NB4 (cell line): Measurements from ENCODE around the gene TOP2A.

Source experiments
- DNase-seq: peaks from one replicate; pipeline ENCODE4 v3.0.0; 2010; ENCODE audit warnings: low read depth
- H3K4me3 ChIP-seq: one replicate; pipeline ENCODE4 v1.5.1; 2011; ENCODE audit warnings: mild to moderate bottlenecking, low read depth, low read length, moderate library complexity
- MYC ChIP-seq: IDR thresholded peaks from 2 replicates; pipeline ENCODE4 v1.6.1; 2011; ENCODE audit warnings: low read depth, low read length
- POLR2A ChIP-seq: IDR thresholded peaks from 2 replicates; pipeline ENCODE4 v1.6.1; 2011; ENCODE audit warnings: mild to moderate bottlenecking; ENCODE audit not compliant: insufficient read length; ENCODE audit errors: extremely low read depth
- TF ChIP-seq, protein P1 (sequence below): IDR thresholded peaks from one replicate; pipeline ENCODE4 v1.5.1; 2012; ENCODE audit warnings: low read depth, low read length
- TF ChIP-seq, protein P2 (sequence below): IDR thresholded peaks from 2 replicates; pipeline ENCODE4 v1.6.1; 2011; ENCODE audit warnings: low read depth, low read length

TOP2A gene

DNA sequence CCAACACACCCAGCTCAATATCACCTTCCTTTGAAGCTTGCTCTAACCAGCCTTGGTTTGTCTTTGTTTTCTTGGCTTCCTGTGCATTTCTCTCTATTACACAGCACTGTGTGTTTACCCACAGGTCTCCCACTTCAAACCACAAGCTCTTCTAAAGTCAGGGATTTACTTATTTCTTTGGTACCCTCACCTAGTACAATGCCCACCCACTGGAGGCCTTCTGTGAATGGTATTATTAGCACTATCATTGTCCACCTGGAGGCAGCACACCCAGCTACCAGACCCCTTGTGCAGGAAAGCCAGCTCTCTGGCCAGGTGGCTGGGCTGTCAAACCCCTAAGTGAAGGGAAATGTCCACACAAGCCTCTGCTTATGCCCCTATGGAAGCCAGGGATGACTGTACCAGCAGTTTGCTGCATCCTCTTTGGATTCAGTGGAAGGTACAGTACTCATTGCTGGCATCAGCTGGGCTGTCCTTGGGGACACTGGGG, 9.4 kb upstream of the TOP2A start:
- no peak for DNase-seq
- no peak overlapping the region for H3K4me3 ChIP-seq
- TF ChIP-seq POLR2A (no peak), MYC (no peak)
- TF ChIP-seq, protein P1, sequence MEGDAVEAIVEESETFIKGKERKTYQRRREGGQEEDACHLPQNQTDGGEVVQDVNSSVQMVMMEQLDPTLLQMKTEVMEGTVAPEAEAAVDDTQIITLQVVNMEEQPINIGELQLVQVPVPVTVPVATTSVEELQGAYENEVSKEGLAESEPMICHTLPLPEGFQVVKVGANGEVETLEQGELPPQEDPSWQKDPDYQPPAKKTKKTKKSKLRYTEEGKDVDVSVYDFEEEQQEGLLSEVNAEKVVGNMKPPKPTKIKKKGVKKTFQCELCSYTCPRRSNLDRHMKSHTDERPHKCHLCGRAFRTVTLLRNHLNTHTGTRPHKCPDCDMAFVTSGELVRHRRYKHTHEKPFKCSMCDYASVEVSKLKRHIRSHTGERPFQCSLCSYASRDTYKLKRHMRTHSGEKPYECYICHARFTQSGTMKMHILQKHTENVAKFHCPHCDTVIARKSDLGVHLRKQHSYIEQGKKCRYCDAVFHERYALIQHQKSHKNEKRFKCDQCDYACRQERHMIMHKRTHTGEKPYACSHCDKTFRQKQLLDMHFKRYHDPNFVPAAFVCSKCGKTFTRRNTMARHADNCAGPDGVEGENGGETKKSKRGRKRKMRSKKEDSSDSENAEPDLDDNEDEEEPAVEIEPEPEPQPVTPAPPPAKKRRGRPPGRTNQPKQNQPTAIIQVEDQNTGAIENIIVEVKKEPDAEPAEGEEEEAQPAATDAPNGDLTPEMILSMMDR: no peak
- TF ChIP-seq, protein P2, sequence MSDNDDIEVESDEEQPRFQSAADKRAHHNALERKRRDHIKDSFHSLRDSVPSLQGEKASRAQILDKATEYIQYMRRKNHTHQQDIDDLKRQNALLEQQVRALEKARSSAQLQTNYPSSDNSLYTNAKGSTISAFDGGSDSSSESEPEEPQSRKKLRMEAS: no peak

DNA sequence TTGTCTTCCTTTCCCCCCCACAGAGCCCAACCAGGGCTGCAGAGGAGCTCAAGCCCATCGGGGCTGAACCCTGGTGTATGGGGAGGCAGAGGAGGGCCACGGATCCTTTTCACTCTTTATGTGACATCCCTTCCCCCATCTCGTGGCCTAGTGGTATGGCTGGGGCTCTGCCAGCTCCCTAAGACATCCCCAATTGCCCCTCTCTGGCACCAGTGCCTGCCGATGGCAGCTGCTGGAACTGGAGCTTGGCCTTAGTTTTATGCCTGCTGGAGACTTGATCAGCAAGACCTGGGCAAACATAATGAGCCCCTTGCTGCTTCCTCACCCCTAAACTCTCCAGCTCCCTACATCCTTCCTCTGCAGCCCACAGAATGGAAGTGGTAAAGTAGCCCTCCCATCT, 8.0 kb upstream of the TOP2A start:
- TF ChIP-seq, protein P2: no peak
- TF ChIP-seq POLR2A (no peak), MYC (no peak)
- TF ChIP-seq, protein P1: no peak
- H3K4me3 ChIP-seq: no peak overlapping the region

DNA sequence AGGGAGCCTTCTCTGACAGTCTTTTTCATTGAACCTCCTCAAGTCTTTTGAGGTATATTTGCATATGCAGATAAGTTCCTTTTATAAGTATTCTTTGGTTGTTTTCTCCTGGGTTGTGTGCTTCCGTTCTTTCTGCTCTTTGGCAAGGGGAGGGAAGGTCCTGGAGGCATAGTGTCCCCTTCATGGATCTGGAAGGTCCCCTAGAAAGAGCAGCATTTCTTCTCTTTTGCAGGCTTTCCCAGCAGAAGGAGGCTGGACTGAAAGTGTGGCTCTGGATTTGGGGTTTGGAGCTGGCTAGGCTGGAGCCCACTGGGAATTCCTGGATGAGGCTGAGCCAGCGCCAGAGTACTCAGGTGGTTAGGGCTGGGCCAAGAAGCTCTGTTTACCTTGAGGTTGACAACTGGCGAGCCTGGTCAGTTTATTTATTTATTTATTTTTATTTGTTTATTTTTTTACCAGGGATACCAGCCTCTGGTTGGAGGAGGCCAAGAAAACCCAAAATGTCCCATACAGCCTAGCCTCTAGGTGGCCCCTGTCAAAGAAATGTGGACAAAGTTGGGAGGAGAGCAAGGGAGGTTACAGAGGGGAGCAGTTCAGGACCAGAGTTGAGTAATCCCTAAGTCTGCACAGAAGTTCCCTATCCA, 5.4 kb upstream of the TOP2A start:
- DNase-seq: peak; percentile 40
- no peak overlapping the region for H3K4me3 ChIP-seq
- TF ChIP-seq, protein P1: peak; percentile 30
- TF ChIP-seq MYC: no peak

More for the DNA sequence above, 8.0 kb upstream of the TOP2A start:
- no peak for DNase-seq

DNA sequence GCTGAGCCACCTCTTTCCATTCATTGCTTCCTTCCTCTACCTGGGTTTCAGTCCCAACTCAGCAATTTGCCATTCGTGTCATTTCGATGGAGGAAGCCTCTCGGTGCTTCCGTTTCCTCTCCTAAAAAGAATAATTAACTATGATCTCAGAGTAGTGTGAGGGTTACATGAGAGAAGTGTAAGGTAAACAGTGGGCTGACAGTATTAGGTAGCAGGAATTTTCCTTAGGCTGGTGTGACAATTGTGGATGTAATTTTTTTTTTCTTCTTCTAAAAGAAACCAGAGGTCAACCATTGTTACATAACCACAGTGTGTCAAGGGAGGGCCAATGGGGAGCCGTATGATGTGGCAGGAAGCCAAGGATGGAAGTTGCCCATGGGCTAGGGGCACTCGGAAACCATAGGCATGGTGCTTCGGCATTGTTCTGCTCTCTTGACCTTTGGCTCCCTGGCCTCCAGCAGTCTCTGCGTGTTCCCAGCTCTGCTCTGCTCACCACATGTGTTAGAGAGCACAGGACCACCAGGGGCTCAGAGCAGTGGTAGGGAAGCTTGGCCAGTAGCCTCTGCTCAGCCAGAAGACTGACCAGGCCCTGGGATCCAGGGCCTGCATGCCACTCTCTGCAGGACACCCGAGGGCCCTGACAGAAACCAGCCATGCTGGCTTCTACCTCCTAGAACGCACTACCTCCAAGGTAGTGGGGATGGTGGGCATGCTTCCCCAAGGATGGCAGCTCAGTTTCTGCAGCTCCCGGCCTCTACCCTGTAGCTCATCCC, 2.0 kb upstream of the TOP2A start:
- DNase-seq: peak; percentile 60
- no peak overlapping the region for H3K4me3 ChIP-seq
- TF ChIP-seq, protein P1: no peak
- TF ChIP-seq POLR2A: no peak
- TF ChIP-seq, protein P2: no peak
- TF ChIP-seq MYC: no peak

DNA sequence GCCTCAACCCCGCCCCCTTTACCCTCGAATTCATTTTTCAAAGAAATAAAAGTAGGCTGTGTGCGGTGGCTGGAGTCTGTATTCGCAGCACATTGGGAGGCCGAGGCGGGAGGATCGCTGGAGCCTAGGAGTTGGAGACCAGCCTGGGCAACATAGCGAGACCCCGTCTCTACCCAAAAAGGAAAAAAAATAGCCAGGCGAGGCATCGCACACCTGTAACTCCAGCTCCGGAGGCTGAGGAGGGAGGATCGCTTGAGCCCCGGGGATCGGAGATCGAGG, 671 bp upstream of the TOP2A start:
- H3K4me3 ChIP-seq: peak overlapping the region; percentile 56
- TF ChIP-seq, protein P2: no peak
- TF ChIP-seq POLR2A: no peak
- TF ChIP-seq MYC: no peak
- TF ChIP-seq, protein P1: no peak
- DNase-seq: no peak

DNA sequence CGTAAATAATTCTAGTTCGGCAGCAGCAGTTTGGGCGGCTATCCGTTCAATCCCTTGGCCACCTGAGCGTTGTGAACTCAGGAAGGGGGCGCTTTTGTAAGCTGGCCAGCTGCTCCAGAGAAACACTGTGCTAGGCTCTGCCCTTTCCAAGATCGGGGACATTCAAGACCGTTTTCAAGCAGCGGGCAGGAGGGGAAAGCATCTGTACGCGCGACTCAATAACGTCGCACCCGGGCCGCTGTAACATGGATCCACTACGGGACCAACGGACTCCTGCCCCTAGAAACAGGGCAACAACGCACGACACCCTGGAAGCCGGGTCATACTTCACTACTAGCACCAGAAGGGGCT, 463 bp downstream of the TOP2A start:
- peak; percentile 66 for DNase-seq
- peak overlapping the region; percentile 76 for H3K4me3 ChIP-seq
- TF ChIP-seq POLR2A (no peak), MYC (no peak)
- TF ChIP-seq, protein P2: peak; percentile 31; the same call in 1 of the 2 replicates
- TF ChIP-seq, protein P1: peak; percentile 3
